Measurements from ENCODE around the gene SDK1.

DNA sequence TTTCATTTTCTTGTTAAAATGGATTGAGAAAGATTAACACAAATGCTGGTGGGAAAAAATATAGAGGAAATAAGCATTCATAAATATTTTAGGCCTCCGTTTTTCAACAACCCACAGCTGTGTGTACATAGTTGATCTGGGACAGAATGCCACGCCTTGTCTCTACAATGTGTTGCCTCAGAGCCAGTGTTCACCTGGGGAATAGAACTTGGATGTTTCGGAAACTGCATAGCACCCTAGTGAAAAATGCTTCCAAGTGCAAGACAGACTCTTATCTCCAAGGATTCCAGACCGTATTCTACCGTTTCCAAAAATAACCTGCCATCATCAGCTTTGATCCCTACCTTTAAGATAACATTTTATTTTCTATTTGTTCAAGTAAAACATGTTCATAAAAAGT lies 260.9 kb downstream of the SDK1 start:
- TF ChIP-seq EZH2 (IDR thresholded peaks at IDR 0.05; ENCODE audit: insufficient read depth, poor library complexity, severe bottlenecking) (no peak), EZH2phosphoT487 (IDR thresholded peaks at IDR 0.05; ENCODE audit: insufficient read depth, low read depth) (no peak)

All from GM23248 (cell line).